ENCODE measurements around the gene IL18. TPM values are rescaled to one million over a fixed set of nuclear protein-coding genes. Genes with fewer than 3 reads are reported as not detected.
"Not testable (repeated sequence)": the region's sequence is repeated elsewhere in the genome, so short reads cannot be mapped to it uniquely, and the experiment has no call there.

IL18 gene
- total RNA-seq, 2 experiments from 2014 or later, result not detected

- CTCF ChIA-PET, result no interaction called here
These were observed 35.3 kb downstream of the IL18 start for GRCh38 chr11:112128483-112129121.

GRCh38 chr11:112127056-112127455 is 36.8 kb downstream of the IL18 start:
- ChIA-PET CTCF (no interaction called here), POLR2A (no interaction called here)

More at GRCh38 chr11:112128483-112129121, 35.3 kb downstream of the IL18 start:
- POLR2A ChIA-PET, result no interaction called here

- POLR2A ChIA-PET, result no interaction called here
These were observed 40.8 kb downstream of the IL18 start for GRCh38 chr11:112123129-112123528.

GRCh38 chr11:112121981-112122615 is 41.8 kb downstream of the IL18 start:
- CTCF ChIA-PET, result no interaction called here
- POLR2A ChIA-PET, result no interaction called here

More at GRCh38 chr11:112123129-112123528, 40.8 kb downstream of the IL18 start:
- CTCF ChIA-PET, result no interaction called here

GRCh38 chr11:112118176-112118575 is 45.7 kb downstream of the IL18 start:
- ChIA-PET CTCF (interaction anchor here (0.6 kb wide), 1 partner anchor 1618 kb away, joined by 3 read pairs; no protein-coding TSS in a partner anchor), POLR2A (no interaction called here)

GRCh38 chr11:112115386-112115785 is 48.5 kb downstream of the IL18 start:
- CTCF ChIA-PET, result interaction anchor here (0.9 kb wide), 1 partner anchor 10 kb away, joined by 3 read pairs; no protein-coding TSS in a partner anchor
- POLR2A ChIA-PET, result interaction anchor here (0.6 kb wide), 1 partner anchor 18 kb away, joined by 3 read pairs; no protein-coding TSS in a partner anchor

- ChIA-PET CTCF (interaction anchor here (0.6 to 2.2 kb wide), 9 partner anchors 9 to 167 kb away, joined by 3 to 6 read pairs (median 3); partner anchors contain the start of gene BCO2), POLR2A (no interaction called here)
These were observed 49.4 kb downstream of the IL18 start for GRCh38 chr11:112114460-112114859.

- ChIA-PET CTCF (interaction anchor here (0.6 to 2.2 kb wide), 13 partner anchors 9 to 168 kb away, joined by 3 to 6 read pairs (median 3); partner anchors contain the start of gene BCO2), POLR2A (no interaction called here)
These were observed 50.1 kb downstream of the IL18 start for GRCh38 chr11:112113539-112114457.

GRCh38 chr11:112106070-112106469 is 57.8 kb downstream of the IL18 start:
- ChIA-PET POLR2A (interaction anchor here (0.7 kb wide), 1 partner anchor 436 kb away, joined by 6 read pairs; no protein-coding TSS in a partner anchor), CTCF (no interaction called here)

GRCh38 chr11:112103446-112103845 is 60.4 kb downstream of the IL18 start:
- POLR2A ChIA-PET, result no interaction called here
- CTCF ChIA-PET, result interaction anchor here (2.4 kb wide), 1 partner anchor 10 kb away, joined by 6 read pairs; no protein-coding TSS in a partner anchor

GRCh38 chr11:112100462-112100861 is 63.4 kb downstream of the IL18 start:
- POLR2A ChIA-PET, result no interaction called here
- CTCF ChIA-PET, result interaction anchor here (0.6 kb wide), 1 partner anchor 157 kb away, joined by 3 read pairs; no protein-coding TSS in a partner anchor

- ChIA-PET CTCF (no interaction called here), POLR2A (no interaction called here)
These were observed 66.0 kb downstream of the IL18 start for GRCh38 chr11:112097734-112098528.

- POLR2A ChIA-PET, result no interaction called here
- CTCF ChIA-PET, result no interaction called here
These were observed 67.7 kb downstream of the IL18 start for GRCh38 chr11:112096194-112096593.

GRCh38 chr11:112095302-112095701 is 68.6 kb downstream of the IL18 start:
- CTCF ChIA-PET, POLR2A ChIA-PET: not testable (repeated sequence)

Other genes starting within 250 kb of the IL18 start
- gene C11orf52, start 245.2 kb downstream of the IL18 start, total RNA-seq, result not detected
- gene DIXDC1, start 226.8 kb downstream of the IL18 start, total RNA-seq, result 10 to 100 TPM; 17.0 to 17.4 TPM
- 10 to 100 TPM; 69.0 to 72.0 TPM for gene DLAT, start 138.7 kb downstream of the IL18 start, total RNA-seq
- gene PIH1D2, start 90.1 kb downstream of the IL18 start, total RNA-seq, result under 1 TPM; 0.40 to 0.74 TPM
- 10 to 100 TPM; 21.3 to 23.8 TPM for gene NKAPD1, start 89.8 kb downstream of the IL18 start, total RNA-seq
- 10 to 100 TPM; 66.6 to 69.4 TPM for gene TIMM8B, start 77.3 kb downstream of the IL18 start, total RNA-seq
- gene SDHD, start 77.2 kb downstream of the IL18 start, total RNA-seq, result 100 to 1,000 TPM; 109 to 123 TPM
- gene TEX12, start 3.3 kb upstream of the IL18 start, total RNA-seq, result not detected
- gene BCO2, start 11.4 kb upstream of the IL18 start, total RNA-seq, result under 1 TPM; 0.32 to 0.82 TPM
- gene PTS, start 62.3 kb upstream of the IL18 start, total RNA-seq, result 10 to 100 TPM; 31.2 to 32.9 TPM
- not detected for gene PLET1, start 96.8 kb upstream of the IL18 start, total RNA-seq

Measured in activated CD8-positive, alpha-beta memory T cell treated with anti-CD3 and anti-CD28 coated beads for 36 hours (primary cell).